Stimulated activated CD4-positive, alpha-beta T cell treated with anti-CD3 and anti-CD28 coated beads, Interleukin-12 subunit alpha, Interleukin-12 subunit beta, amount 100 ng/mL, for 48 hours (primary cell): Measurements from ENCODE around the gene NTPCR.
"Not testable (repeated sequence)": the region's sequence is repeated elsewhere in the genome, so short reads cannot be mapped to it uniquely, and the experiment has no call there.

Experiments
- DNase-seq, 3 donors: peaks; one replicate each; pipeline ENCODE4 v3.0.0-alpha.2; 2020; ENCODE audit warnings: low read depth in 2 of 3, low spot score in 1 of 3

The NTPCR gene

DNA sequence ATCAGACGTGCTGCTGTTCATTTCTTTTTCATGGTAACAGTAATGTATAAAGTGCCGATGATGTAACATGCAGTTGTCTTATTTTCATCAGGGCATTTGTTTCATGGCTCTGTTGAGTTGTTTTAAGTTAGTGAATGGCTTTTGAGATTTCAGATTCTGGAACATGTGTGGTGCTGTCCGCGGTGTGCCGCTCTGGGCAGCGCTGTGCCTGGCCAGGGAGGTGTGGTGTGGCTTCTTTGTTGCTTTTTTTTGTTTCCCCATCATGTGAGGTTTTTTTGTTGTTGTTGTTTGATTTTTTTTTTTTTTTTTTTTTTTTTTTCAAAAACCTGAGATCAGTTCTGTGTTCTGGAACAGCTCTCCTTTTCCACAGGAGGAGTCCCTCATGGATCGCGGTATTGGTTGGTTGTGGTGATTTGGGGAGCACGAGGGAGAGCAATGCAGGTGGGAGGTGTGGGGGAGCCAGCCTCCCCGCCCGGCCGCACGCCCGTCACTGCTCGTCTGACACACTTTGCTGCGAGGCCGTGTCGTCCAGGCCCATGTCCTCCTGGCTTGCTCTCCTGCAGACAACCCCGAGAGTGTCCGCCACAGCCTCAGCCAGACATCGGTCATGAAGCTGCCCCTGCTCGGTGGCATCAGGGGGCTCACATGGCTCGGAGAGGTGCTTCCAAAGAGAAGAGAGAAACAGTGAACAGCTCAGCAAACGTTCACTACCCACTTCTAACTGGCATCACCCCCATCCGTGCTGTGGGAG is 33.6 kb downstream of the NTPCR start:
- no peak for DNase-seq

DNA sequence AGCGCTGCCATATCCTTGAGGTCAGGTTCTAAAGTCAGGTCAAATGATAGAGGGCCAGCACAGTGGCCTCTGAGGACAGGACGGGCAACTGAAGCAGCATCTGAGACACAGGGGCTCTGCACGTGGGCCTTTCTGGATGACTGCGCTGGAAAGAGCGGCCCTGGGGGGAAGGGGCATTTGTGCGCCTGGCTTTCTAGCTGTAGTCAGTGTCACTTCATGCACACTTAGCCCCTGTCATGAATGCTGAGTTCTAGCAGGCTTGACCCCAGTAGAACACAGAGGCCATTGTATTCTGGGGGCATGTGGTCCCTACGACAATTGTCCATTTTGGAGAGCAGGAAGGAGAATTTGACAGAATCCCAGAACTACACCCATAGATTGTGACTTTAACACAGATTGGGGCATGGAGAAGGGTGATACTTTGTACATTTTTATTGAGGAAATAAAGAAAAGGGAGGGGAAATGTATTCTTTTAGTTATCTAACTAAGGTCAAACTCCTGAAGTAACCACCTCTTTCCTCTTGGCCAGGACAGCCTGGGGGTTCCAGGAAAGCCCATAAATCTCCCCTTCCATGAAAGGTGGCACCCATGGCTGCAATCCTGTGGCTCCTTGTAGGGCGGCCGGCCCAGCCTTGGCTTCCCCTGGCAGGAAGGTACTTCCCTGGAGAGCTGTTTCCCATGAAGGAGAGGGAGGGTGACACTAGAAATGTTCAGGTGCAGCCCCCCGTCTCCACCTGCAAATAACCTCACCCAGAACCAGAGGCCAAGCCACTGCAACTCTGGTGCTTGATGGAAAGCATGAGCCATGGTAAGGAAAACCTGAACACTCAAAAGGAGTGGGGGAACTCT is 34.4 kb downstream of the NTPCR start:
- no peak for DNase-seq

GRCh38 chr1:232985882-232986526 is 35.6 kb downstream of the NTPCR start:
- no peak for DNase-seq

GRCh38 chr1:232986527-232986922 is 36.1 kb downstream of the NTPCR start:
- DNase-seq, result no peak

- no peak for DNase-seq
Measured at GRCh38 chr1:232987046-232987773, 36.8 kb downstream of the NTPCR start.

- DNase-seq, result no peak
Measured at GRCh38 chr1:232987774-232988140, 37.3 kb downstream of the NTPCR start.

DNA sequence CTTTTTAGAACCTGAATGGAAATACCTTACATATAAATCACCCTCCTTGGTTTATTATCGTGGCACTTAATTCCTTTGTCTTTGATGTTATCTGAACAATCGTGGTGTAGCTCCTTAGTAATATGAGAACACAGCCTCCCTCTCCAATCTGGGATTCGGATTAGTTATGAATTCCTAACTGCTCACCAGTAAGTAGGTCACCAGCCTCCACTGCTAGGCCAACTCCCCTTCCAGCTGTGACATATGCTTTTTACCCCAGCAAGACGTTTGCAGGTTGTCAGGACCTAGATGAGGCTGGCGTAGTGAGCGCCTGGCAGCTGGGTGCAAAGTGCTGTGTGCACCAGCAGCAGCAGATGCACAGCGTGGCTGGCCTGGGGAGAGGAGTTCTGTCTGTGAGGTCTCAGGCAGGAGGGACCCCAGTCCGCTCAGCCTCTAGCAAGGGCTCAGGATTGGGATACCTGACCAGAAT is 38.2 kb downstream of the NTPCR start:
- no peak for DNase-seq

DNA sequence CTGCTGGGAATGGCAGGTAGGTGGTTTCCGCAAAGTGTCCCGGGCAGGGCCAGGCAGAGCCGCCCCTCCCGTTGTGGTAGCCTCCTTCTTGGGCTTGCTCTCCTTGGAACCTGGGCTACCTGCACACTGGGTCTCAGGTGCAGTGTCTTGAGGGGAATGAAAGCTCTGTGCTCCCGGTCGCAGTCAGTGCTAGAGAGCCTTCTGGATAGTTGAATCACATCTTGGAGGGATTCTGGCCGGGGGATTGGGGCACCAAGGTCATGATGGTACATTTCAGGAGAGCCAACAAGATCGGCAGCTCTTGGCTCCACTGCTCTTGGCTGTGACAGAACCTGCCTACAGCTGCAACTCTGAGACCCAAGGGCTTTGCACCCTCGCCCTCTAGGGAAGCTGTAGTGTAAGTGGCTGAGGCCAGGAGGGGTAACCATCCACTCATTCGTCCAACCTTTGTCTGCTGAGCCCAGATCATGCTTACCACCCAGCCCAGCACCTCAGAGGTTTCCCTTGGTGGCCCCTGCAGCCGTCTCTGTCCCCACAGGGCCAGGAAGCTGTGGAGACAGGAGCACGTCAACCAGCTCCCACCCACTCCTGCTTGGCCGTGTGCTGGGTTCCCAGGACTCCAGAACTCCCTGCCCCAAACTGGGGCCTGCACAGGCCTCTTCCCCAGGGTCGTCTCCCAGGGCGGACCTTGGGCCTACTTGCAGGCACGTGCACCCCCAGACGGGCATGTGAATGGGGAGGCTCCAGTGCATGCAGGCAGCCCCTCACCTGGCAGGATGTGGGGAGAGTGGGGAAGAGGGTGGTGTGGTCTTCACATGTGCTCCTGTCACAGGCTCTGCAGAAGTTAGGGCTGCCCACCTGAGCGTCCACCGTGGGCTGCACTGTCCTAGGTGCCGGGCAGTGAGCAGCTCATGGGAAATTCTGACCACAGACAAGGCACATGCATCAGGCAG is 40.0 kb downstream of the NTPCR start:
- DNase-seq, result no peak

- no peak for DNase-seq
Measured at GRCh38 chr1:232991238-232991637, 40.8 kb downstream of the NTPCR start.

DNA sequence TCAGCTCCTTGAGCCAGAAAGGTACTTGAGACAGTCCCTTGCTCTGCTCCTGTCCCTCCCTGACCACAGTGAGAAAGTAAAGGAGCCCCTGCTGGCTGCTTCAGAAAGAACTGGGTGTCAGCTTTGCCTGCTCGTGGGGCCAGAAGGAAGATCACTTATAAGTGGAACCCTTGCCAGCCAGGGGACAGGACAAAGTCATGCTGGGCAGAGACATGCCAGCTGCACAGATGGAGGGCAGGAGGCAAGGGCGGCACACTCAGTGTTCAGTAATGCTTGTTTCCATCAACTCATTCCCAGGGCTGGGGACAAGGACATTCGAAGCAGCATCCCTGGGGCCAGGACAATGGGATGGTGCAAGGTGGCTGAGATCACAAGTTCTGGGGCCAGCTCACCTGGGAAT is 41.8 kb downstream of the NTPCR start:
- DNase-seq, result no peak

GRCh38 chr1:232993555-232993954 is 43.1 kb downstream of the NTPCR start:
- no peak for DNase-seq

- DNase-seq, result no peak
Measured at GRCh38 chr1:232995189-232995588, 44.8 kb downstream of the NTPCR start.

DNA sequence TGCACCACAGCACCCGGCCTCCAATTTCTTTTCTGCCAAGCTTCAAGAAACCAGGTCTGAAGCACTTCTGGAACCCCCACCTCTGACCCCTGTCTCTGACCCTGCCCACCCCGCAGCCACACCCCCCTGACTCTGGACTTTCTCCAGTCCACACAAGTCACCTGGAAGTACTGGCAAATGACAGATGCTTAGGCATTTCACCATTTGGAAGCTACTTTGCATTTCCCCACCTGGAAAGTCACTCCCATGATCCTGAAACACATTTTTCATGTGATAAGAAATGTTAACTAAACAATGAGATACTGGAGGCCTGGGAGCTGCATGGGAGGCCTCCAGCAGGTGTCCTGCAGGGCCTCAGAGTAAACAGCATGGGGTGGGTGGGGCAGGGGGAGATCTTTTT is 45.7 kb downstream of the NTPCR start:
- DNase-seq, result no peak

GRCh38 chr1:232998138-232998537 is 47.7 kb downstream of the NTPCR start:
- DNase-seq, result no peak

DNA sequence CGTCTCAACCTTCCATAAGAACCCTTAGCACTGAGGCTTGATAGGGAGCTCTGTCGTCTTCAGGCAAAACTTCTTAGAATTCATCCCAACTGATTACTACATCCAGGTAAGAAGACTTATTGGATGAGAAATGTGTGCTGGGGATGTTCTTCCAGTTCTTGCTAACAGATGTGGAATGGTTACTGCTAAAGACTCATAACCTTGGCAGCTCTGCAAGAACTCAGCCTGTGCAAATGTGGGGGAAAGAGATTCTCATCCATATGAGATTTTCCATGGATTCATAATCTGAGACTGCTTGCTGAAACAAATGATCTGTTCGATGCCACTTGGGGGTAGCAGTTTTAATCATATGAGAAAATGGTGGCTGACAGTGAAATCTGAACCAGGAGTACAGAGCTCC is 48.2 kb downstream of the NTPCR start:
- DNase-seq, result no peak

DNA sequence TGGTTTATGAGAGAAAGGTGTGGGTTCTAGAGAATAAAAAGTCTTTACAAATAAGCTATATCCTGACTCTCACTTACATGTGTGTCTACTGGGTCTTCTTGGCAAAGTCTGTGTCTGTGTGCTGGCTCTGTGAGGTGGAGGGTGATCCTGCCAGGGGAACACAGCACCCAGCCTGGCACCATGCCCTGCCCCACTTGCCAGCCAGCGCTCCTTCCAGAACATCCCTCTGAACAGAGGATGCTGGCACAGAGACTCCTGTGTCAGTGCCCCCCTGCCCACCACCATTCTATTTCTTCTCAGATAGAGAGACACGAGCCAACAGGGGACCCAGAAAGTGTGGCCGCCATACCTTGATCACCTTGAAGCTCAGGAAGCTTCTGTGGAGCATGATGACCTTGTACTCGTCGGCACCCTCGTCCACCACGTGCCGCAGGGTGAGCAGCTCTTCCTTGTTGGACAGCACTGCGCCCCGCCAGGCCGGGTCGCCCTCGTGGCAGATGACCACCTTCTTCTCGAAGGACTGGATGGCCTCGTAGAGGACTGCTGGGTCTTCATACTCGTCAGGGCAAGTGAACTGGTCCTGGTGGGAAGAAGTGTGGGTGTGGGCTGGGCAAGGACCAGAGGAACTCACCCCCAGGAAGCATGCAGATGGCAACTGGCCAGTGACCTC is 49.7 kb downstream of the NTPCR start:
- no peak for DNase-seq

DNA sequence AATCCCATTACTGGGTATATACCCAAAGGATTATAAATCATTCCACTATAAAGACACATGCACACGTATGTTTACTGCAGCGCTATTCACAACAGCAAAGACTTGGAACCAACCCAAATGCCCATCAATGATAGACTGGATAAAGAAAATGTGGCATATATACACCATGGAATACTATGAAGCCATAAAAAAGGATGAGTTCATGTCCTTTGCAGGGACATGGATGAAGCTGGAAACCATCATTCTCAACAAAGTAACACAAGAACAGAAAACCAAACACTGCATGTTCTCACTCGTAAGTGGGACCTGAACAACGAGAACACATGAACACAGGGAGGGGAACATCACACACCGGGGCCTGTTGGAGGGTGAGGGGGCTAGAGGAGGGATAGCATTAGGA is 53.2 kb downstream of the NTPCR start:
- DNase-seq, result not testable (repeated sequence)

DNA sequence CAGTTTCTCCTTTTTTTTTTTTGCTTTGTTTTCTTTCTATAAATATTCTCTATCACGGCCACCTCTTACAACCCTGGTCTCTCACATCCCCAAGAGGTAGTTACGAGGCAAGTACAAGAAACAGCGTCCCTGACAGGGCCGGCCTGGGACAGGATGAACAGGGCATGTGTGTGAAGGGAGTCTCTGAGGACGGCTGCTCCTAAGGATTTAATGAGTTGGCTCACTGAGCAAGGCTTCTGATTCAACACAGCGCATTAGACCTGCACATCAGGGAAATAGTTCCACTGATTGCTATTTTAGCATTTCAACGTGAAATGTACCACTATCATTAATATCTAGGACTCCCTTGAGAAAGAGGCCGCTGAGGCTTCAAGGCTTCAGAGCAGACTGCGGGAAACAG is 54.0 kb downstream of the NTPCR start:
- DNase-seq, result no peak

DNA sequence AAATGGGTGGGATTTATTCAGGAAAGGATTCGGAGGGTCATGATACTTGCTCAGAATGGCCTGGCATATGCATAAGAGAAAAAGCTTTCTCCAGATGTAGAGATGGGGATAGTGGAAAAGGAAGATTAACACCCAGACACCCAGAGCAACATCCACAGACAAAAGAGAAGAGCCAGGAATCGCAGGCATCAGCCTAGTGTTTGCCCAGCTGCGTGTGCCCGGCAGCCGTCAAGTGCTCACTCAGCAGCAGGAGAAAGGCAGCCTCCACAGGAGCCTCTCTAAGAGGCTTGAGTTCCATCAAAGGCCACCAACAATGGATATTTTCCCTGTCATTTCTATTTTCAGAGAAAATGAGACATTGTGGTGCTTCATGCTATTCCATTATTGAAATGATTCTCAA is 54.7 kb downstream of the NTPCR start:
- no peak for DNase-seq

DNA sequence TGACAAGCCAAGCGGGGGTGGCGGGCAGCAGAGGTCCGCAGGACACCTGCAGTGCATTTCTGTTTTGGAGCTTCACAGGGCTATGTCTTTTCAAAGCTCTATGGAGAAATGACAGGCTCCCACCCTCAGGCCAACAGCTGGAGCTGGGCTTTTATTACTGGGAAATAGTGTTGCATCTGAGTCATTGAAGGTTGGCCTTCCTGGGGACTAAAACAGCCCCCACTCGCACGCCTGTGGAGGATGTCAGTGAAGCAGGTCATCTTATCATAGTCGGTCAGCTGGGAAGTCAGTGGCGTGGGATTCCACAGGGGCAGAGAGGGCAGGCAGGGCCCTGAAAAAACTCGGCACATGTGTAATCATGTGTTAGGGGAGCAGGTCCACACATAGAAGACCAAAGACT is 55.3 kb downstream of the NTPCR start:
- no peak for DNase-seq
